PC-9 (cell line): Measurements from ENCODE around the gene MYOF.

Experiments used
- CTCF ChIP-seq: fragments of 200-600 bp; sonication (generic); conservative IDR thresholded peaks from 2 replicates; pipeline ENCODE4 v1.6.1; 2017; ENCODE audit warnings: mixed run types, antibody characterized with exemption, mild to moderate bottlenecking, moderate library complexity
- EZH2 ChIP-seq: fragments of 200-600 bp; sonication (generic); IDR thresholded peaks from 2 replicates; pipeline ENCODE4 v1.8.0; 2017; ENCODE audit warnings: antibody characterized with exemption, low read depth

DNA sequence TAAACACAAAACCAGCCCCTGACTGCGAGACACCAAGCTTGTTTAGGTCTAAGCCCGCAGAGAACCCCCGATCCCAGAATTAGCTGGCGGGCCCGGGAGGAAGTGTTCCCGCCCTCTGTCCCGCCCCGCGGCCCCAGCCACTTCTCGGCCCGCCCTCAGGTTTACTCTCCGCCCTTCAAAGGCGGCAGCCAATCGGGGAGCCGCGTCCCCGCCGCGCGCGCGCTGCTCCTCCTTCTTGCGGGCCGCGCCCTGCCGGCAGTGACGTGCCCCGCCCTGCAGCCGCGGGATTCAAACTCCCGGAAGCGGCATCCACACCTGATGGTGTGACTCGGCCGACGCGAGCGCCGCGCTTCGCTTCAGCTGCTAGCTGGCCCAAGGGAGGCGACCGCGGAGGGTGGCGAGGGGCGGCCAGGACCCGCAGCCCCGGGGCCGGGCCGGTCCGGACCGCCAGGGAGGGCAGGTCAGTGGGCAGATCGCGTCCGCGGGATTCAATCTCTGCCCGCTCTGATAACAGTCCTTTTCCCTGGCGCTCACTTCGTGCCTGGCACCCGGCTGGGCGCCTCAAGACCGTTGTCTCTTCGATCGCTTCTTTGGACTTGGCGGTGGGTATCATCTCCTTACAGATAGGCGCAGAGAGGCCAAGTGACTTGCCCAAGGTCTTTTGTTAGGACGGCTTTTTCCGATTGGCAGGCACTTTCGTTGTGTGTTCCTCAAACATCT is 14.3 kb upstream of the MYOF start, which contains the start of gene CEP55:
- TF ChIP-seq CTCF (no peak), EZH2 (no peak)
